Amniotic epithelial cell (primary cell): Measurements from ENCODE around the gene PDSS2.

Source experiments
- DNase-seq: peaks from one replicate; pipeline ENCODE4 v3.0.0-alpha.2; 2010; ENCODE audit warnings: low read depth

Gene PDSS2

DNA sequence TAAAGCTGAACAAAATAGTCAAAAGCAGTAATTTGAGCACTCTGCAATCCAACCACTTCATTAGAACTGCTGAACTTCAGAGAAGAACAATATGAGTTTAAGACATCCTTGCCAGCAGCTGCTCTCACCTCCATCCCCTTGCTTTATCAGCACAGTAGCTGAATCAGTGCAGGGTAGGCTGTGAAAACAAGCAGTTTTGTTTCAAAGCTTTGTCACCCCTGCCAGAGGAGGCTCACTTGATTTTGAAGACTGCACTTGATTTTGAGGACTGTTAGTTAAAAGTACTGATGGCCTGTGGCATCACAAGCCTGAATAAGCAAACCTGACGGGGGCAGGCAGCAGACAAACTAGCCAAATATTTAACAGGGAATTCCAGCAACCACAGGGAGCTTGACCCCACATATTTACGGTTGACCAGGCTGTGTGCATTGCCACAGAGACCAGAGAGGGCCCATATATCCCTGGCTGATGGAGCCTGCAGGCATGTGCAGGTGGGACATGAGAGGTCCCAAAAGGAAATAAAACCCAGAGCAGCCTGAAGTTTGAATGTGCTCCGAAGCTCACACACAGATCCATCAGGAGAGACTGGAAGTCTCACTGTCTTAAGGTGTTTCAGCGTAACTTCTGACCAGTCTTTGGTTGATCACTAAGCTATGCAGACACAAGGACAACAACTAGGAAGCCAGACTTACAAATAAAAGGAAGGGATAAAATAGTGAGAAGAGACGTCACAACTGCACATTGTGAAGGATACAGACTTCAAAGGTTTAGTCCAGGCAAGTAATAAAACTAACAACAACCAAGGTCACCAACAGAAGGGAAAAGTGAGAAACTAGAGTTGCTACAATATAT is 97.4 kb downstream of the PDSS2 start:
- DNase-seq: peak; percentile 81

DNA sequence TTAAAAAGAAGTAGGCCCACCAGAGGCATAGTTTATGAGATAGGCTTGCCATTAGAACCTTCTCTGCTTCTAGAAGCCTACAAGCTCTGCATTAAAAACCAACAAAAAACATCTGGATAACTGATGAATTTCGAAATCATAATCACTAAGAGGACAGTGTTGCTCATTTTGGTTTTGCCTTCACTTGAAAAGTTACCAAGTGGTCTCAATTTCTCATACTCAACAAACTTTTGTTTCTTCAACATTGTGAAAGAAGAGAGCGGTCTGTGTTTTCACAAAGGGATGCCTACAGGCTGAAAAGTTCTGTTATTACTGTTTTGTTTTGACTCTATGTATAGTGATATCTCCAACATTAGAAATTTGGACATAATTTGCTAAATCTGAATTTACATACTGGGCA is 98.9 kb downstream of the PDSS2 start:
- peak; percentile 49 for DNase-seq

DNA sequence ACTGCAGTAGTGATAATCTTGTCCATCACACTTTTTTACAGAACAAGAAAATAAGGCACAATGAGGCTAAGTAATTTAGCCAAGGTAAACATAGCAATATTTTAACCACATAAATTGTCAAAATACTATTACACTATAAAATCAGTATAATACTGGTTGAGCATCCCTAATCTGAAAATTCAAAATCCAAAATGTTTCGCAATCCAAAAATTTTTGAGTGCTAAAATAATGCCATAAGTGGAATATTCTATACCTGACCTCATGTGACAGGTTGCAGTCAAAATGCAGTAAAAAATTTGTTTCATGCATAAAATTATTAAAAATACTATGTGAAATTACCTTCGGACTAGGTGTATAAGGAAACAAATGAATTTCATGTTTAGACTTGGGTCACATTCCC is 101.5 kb downstream of the PDSS2 start:
- DNase-seq: no peak

DNA sequence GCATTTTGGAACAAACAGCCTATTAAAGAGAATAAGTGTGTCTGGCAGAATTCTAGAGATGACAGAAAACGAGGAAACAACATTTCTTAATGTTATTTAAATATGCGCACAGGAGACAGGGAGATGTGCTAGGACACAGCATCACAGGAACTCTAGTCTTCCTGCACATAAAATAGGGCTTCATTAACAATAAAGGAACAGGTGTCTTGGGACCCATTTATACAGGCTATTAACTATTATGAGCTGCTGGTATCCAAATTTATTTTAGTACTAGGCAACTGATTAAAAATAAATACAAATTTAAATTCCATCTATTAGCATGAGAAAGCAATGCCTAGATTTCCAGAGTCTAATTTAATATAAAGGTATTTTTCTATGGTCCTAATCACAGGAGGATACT is 102.3 kb downstream of the PDSS2 start:
- DNase-seq: no peak

DNA sequence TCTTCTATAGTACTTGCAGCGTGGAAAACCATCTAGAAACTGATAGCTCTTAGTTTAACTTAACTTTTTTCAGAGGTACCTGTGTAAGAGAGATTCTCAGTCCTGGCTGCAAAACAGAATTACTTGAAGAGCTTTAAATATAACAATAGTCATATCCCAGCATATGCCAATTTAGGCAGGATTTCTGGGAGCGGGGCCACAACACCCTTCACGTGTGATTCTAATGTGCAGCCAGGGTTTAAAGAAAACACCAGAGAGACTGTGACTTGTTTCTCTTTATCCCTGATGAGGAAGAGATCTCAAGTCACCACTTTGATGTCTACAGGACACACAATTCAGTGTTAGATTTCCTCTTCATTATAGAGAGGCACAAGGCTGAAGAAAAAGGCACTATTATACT is 103.7 kb downstream of the PDSS2 start:
- DNase-seq: no peak

DNA sequence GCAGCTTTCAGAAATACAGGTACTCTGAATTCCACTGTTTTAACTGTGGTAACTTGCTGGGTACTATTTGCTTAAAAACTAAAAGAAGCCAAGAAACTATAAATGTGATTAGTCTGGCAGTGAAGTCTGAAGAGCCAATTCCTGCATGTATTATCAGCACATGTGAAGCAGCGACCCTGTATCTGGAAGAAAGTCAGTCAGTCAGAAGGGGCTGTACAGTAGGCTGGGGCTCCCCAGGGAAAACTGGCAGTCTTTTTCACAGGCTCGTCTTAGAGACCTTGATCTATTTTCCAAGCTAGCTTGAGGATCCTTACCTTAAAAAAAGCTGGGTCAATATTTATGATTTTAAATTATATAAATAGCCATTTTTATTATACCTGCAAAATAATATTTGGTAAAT is 104.9 kb downstream of the PDSS2 start:
- no peak for DNase-seq

DNA sequence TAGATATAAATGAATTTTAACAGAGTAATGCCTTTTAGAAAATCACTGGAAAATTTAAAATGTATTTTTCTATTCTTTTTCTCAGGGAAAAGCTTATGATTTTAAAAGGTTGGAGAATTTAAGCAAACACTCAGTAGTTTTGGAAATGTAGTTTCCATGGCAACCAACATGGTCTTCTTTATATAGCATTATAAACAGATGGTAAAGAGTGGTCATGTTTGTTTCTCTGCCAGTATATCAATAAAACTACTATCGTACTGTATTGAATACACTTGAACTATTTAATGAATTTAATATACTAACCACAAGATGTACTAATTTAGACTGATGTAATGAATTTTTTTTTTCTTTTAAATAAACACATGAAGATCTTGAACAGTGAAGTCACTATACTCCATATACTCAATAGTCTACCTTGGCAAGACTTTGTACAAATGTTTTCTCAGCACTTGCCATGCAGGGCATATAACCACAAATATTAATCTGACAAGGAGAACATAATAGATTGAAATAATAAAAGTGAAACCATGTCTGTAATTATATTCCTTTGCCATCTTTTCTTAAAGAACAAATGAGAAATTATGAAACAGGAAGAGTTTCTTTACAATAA is 105.5 kb downstream of the PDSS2 start:
- DNase-seq: no peak

DNA sequence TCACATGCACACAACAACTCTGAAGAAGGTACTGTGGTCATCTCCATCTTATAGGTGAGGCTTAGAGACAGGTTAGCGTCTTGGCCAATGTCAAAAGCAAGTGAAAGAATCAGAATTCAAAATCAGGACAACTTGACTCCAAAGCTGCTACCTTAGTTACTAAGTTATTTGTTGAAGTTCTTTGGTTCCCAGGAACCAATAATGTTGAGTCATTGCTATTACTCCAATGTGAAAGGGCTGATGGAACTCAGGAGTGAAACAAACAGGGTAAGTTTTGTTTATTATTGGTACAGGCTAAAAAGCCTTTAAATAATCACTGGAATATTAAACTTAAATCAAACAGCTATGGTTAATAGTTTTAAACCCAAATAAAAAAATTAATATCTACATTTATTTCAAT is 111.1 kb downstream of the PDSS2 start:
- no peak for DNase-seq

DNA sequence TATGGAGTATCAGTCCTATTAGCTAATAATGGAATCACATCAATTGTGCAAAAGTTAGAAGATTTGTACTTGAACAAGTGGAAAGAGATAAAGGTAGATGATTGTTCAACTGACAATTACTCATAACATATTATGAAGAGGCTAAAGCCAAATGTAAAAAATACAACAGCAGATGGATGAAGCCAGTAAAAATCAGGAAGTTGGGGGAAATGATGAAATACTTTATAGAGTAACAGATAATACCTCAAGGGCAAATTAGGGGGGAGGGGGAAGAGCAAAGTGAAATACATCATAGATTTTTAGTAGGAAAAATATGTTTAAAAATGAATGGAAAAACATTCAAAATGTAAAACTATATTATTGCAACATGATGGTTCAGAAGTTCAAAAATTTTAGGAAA is 114.0 kb downstream of the PDSS2 start:
- no peak for DNase-seq

DNA sequence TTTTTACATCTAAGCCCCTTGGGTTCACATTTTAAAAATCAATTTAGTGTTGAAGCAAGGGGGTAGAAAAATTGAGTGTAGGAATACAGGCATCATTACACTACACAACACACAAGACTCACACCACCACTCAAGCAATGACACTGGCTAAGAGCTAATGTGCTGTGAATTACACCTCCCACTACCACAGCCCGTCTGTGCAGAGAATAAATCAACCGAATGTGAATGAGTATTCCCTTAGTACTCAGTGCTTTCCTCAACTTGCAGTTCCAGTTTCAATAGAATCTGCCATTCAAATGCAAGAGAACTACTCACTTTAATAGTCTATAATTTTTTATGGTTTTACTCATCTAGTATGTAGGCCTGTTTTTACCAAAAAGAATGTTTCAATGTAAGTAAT is 114.4 kb downstream of the PDSS2 start:
- no peak for DNase-seq

DNA sequence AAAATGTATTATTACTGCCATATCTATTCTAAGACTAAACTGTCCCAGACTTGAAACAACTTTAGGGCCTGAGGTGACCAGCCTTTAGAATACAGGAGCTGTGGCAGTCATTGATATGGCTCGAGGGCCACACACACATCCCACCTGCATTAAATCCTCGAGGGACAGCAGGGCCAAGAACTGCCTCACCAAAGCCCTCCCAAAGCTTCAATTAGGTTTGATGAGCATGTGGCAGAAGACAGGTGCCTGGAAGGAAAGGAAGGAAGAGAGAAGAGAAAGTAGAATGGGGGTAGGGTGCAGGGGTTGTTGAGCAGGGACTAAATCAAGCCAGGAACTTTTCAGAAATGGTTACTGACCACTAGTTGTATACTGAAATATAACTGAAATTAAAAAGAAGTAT is 115.0 kb downstream of the PDSS2 start:
- no peak for DNase-seq

DNA sequence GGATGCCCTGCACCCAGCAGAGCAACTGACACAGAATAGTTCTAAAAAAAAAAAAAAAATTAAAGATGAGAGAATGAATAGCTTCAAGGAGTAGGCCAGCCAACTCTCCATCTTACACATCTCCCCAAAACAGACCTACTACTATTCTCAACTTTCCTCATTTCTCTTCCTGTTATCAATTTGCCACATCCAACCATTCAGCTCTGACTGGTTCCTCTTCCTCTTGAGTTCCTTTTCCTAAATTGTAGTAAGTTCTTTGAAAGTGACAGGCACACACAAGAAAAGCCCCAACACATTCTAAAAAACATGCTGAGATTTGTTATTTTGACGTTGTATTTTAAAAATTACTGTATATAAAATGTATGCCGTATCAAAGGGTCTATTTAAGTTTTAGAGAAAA is 117.2 kb downstream of the PDSS2 start:
- no peak for DNase-seq

DNA sequence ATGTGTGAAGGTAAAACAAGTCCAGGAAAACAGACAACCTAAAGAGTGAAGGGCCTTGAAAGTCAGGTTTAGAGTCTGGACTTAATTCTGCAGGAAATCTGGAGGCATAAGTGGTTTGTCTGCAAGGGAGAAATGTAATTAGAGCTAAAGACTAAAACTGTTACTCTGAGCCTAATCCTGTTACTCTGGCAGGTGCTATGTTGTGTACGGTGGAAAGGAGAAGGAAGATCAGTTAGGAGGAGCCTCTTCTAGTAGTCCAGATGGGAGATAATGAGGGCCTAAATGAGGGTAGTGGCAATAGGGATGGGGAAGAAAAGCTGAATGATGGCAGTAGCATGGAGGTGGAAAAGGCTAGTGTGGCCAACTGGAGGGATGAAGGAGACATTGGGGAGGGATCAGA is 118.5 kb downstream of the PDSS2 start:
- DNase-seq: no peak

DNA sequence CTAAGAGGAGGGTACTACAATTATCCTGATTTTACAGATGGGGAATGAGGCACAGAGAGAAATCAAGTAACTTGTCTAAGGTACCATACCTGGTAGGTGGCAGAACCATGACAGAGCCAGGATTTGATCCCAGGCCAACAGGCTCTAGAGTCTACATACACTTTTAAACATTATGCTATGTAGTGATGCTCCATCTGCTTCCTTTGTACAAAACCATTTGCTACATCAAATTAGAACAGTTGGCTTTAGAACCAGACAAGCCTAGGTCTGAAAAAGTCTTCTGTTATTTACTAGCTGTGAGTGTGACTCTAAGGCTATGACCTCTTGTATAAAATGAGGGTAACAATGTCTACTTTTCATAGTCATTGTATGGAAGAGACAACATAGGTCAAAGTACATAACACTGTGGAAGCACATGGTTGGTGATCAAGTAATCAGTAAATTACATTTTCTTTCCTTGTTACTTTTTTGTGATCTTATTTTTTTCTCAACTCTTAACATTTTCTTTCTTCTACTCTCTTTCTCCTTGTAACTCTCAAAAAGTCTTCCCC is 122.1 kb downstream of the PDSS2 start:
- DNase-seq: no peak

DNA sequence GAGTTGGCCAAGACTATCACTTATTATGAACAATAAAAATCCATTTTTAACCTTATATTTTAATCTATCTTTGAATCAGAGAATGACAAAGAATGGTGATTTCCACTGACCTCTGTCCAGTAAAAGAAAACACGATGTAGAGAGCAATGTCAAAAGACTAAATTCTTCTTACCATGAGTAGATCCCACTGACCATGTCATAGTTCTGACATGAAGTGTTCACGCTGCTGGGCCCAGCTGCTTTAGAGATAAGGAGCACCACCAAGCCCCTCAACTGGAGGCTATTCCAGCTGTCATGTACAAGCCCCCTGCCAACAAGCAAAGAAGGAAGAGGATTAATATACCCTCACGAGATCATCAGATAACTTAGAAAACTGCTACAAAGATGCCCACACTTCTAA is 125.3 kb downstream of the PDSS2 start:
- no peak for DNase-seq

DNA sequence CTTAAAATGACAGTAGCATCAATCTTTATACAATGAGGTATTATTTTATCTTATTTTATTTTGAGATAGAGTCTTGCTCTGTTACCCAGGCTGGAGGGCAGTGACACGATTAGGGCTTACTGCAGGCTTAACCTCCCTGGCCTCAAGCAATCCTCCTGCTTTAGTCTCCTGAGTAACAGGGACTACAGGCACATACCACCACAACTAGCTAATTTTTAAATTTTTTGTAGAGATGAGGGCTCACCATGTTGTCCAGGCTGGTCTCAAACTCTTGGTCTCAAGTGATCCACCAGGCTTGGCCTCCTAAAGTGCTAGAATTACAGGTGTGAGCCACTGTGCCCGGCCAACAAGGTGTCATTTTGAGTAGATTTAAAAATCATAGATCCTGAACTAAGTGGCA is 125.9 kb downstream of the PDSS2 start:
- no peak for DNase-seq

DNA sequence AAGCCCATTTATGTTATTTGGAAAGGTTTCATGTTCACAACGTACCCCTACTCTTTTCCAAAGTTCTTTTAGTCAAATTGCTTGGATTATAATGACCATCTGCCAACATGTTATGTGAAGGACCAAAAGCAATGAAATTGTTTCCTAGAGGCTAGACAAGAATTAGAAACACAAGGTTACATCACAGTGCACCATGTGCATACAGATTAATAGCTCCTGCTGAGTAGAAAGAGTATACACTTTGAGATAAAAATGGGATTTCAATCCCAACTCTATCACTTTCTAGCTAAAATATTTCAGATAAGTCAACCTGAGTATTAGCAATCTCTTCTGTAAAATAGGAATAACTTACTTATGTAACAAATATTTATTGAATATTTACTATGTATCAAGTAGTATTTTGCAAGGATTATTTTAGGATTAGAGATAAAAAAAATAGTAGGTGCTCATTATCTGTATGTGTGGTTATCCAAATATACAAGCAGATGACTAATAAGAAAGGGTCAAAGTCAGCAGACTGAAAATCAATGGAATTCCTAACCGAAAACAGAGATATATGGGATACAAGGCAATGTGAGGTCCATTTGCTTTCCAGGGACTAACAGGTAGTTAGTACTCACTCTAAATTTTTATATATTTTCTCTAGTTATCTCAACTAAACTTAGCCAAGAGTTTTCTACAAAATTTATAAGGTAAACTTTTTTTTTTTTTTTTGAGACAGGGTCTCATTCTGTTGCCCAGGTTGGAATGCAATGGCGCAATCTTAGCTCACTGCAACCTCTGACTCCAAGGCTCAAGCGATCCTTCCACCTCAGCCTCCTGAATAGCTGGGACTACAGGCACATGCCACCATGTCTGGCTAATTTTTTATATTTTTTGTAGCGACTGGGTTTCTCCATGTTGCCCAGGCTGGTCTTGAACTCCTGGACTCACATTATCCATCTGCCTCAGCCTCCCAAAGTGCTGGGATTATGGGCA is 127.7 kb downstream of the PDSS2 start:
- no peak for DNase-seq

DNA sequence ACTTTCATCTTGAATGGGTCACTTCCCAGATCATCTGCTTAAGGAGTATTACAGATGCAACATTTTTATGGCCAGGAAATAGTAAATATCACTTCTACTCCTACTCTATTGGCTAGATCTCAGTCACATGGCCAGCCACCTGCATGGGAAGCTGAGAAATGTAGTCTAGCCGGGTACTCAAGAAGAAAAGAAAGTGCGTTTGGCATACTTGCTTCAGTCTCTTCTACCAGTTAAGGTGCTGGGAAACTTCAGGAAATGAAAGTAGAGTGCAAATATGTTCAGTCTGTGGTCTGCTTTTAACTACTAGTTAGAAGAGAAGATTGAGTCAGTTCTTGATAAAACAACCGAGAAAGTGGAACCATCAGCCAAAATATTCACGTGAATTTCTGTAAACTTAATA is 129.2 kb downstream of the PDSS2 start:
- no peak for DNase-seq

DNA sequence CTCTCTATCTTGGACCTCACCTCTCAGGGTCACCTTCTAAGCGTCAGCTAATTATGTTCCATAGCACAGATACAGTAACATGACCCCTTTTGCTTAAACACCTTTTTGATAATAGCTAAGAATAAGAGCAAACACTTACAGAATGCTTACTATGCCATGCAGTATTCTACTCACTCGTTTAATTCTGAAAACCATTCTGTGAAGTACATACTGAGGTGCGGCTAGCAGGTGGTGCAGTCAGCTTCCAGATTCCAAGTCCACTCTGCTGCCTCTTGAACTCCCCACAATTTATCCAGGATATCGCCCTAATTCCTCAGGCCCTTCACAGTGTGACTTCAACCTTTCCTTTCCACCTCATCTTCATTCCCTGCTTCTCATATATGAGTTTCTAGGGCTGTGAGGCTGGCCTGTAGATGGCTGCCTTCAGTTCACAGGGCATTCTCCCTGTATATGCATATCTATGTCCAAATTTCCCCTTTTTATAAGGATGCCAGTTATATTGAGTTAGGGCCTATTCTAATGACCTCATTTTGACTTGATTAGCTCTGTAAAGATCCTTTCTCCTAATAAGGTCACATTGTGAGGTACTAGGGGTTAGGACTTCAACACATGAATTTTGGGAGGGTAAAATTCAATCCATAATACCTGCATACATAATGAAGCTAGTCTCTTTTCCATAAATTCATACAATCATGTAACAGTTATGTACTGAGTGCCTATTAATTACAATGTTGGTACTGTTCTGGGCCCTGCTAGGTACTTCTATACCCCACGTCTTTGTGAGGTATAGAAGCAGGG is 130.1 kb downstream of the PDSS2 start:
- no peak for DNase-seq

DNA sequence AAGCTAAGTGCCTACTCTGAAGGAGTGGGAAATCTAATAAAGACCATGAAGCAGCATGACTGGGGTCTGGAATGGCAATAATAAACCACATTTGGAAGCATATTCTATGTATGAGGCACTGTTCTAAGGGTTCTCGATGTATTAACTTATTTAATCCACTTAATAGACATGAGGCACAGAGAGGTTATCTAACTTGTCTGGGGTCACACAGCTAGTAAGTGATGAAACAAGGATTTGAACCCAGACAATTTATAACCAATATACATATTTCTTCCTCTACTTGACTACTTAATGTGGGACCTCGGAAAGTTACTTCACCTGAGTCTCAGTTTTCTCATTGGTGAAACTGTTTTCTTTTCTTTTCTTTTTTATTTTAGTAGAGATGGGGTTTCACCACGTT is 131.3 kb downstream of the PDSS2 start:
- DNase-seq: no peak

DNA sequence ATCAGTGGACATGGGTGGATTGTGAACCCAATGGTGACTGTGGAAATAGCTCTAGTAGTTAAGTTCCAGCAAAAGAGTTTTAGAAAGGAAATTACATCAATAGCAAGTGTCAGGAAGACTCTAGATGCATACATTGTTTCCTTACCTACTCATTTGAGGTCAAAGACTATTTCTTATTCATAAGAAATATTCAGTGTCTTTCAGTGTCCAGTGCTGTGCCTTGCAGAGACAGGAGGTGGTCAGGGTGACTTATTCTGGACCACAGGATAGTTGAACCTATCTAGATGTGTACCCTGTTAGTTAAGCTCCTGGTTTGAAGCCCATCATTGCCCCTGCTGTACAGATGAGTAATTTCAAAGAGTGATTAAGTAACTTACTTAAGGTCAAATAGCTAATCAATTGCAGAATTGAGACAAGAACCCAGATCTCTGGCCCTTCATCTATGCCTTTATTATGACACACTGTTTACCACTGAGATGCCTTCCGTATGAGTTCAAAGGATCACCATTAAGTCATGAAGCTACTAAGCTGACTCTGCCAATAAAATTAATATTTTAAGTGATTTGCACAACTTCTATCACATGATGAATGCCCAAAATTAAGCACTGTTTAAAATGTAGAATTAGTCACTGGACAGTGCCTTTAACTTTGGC is 136.1 kb downstream of the PDSS2 start:
- DNase-seq: peak; percentile 27
